Left ventricle myocardium inferior (tissue), 1 donor: ENCODE measurements around the gene KCNQ1. TPM values are rescaled to one million over a fixed set of nuclear protein-coding genes. Genes with fewer than 3 reads are reported as not detected.

Source experiments
- DNase-seq: peaks from one replicate; pipeline ENCODE4 v3.0.0-alpha.2; 2020
- H3K27ac ChIP-seq: fragments of 200-600 bp; replicated peaks from 2 replicates; pipeline ENCODE4 v1.8.0; 2021
- H3K27me3 ChIP-seq: fragments of 200-600 bp; 2 replicates; pipeline ENCODE4 v1.8.0; 2021; ENCODE audit warnings: low read depth
- H3K36me3 ChIP-seq: fragments of 200-600 bp; 2 replicates; pipeline ENCODE4 v1.8.0; 2021
- H3K4me1 ChIP-seq: fragments of 200-600 bp; 2 replicates; pipeline ENCODE4 v1.8.0; 2021
- H3K4me3 ChIP-seq: fragments of 200-600 bp; 2 replicates; pipeline ENCODE4 v1.8.0; 2021; ENCODE audit warnings: mild to moderate bottlenecking, moderate library complexity
- H3K9me3 ChIP-seq: fragments of 200-600 bp; replicated peaks from 2 replicates; pipeline ENCODE4 v1.8.0; 2021
- CTCF ChIP-seq: fragments of 200-600 bp; IDR thresholded peaks from 2 replicates; pipeline ENCODE4 v1.8.0; 2021; ENCODE audit warnings: antibody characterized with exemption, mild to moderate bottlenecking, borderline replicate concordance
- intact Hi-C: fragments of 100-400 bp; cut with micrococcal nuclease; formaldehyde crosslinking; loops from one replicate; pipeline ENCODE4 v1.11.0; 2022
- total RNA-seq: library from RNA; stranded (reverse); fragmentation: NEBNext Ultra II Directional; extraction: Animal tissue kit (Norgen Biotek cat#: 25700); gene quantifications from one replicate; pipeline ENCODE4 v1.2.1, GENCODE V29; 2021
- donor health status: DM: no; HTN: yes; CAD: no; lungs with severe emphysema.

Gene KCNQ1
- total RNA-seq, 1 donor from 2014 or later: 41.8 TPM

GRCh38 chr11:2582946-2583604 lies 138.3 kb downstream of the KCNQ1 start:
- Histone ChIP-seq H3K27me3 (no peaks in the 10 kb centered on the region), H3K36me3 (no peaks in the 10 kb centered on the region), H3K27ac (peak overlapping the region; percentile 40), H3K4me3 (no peak overlapping the region), H3K9me3 (no peaks in the 10 kb centered on the region), H3K4me1 (peaks cover 40% of the 10 kb centered on the region)
- intact Hi-C loops: no loop called here
- no peak for TF ChIP-seq CTCF
- peak; percentile 9 for DNase-seq

- no peaks in the 10 kb centered on the region for H3K27me3 ChIP-seq
- TF ChIP-seq CTCF: no peak
- H3K4me3 ChIP-seq: no peak overlapping the region
- DNase-seq: peak; percentile 6
- intact Hi-C loops: no loop called here
- H3K27ac ChIP-seq: no peak overlapping the region
- H3K4me1 ChIP-seq: peaks cover 35% of the 10 kb centered on the region
- H3K36me3 ChIP-seq: no peaks in the 10 kb centered on the region
- no peaks in the 10 kb centered on the region for H3K9me3 ChIP-seq
Observed at GRCh38 chr11:2583605-2583958, 138.8 kb downstream of the KCNQ1 start.

DNA sequence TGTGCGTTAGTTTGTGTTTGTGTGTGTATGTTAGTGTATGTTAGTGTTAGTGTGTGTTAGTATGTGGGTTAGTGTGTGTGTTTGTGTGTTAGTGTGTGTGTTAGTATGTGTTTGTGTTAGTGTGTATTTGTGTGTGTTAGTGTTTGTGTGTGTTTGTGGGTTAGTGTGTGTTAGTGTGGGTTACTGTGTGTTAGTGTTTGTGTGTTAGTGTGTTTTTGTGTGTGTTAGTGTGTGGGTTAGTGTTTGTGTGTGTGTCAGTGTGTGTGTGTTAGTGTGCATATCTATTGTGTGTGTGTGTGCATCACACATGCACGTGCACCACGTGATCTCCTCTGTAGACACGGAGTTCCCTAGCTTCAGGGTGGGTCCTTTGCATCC lies 139.6 kb downstream of the KCNQ1 start:
- Histone ChIP-seq H3K9me3 (no peaks in the 10 kb centered on the region), H3K27me3 (no peaks in the 10 kb centered on the region), H3K4me3 (no peak overlapping the region), H3K27ac (no peak overlapping the region), H3K4me1 (peaks cover 26% of the 10 kb centered on the region), H3K36me3 (no peaks in the 10 kb centered on the region)
- no peak for DNase-seq
- no peak for TF ChIP-seq CTCF
- intact Hi-C loops: no loop called here

- H3K36me3 ChIP-seq: no peaks in the 10 kb centered on the region
- no peak overlapping the region for H3K27ac ChIP-seq
- no peaks in the 10 kb centered on the region for H3K9me3 ChIP-seq
- peak; percentile 11 for DNase-seq
- no peaks in the 10 kb centered on the region for H3K27me3 ChIP-seq
- peaks cover 21% of the 10 kb centered on the region for H3K4me1 ChIP-seq
- no peak for TF ChIP-seq CTCF
- intact Hi-C loops: no loop called here
- no peak overlapping the region for H3K4me3 ChIP-seq
Observed at GRCh38 chr11:2584812-2585565, 140.2 kb downstream of the KCNQ1 start.

GRCh38 chr11:2585566-2586086 lies 140.8 kb downstream of the KCNQ1 start:
- H3K4me3 ChIP-seq: no peak overlapping the region
- H3K27ac ChIP-seq: no peak overlapping the region
- TF ChIP-seq CTCF: no peak
- H3K4me1 ChIP-seq: peaks cover 15% of the 10 kb centered on the region
- H3K36me3 ChIP-seq: no peaks in the 10 kb centered on the region
- H3K9me3 ChIP-seq: no peaks in the 10 kb centered on the region
- H3K27me3 ChIP-seq: no peaks in the 10 kb centered on the region
- intact Hi-C loops: no loop called here
- no peak for DNase-seq
